GM23248 (cell line): ENCODE data around the gene ATP6V0E1. TPM values are rescaled to one million over a fixed set of nuclear protein-coding genes. Genes with fewer than 3 reads are reported as not detected.

Experiments
- DNase-seq: peaks from one replicate; pipeline ENCODE4 v3.0.0-alpha.2; 2015
- H2AFZ ChIP-seq: fragments of 200-600 bp; sonication (generic); 2 replicates; pipeline ENCODE4 v1.6.1; 2016; ENCODE audit warnings: antibody characterized with exemption
- H3F3A ChIP-seq: fragments of 200-600 bp; sonication (generic); 2 replicates; pipeline ENCODE4 v1.6.1; 2016; ENCODE audit warnings: mild to moderate bottlenecking, antibody characterized with exemption, mixed run types; ENCODE audit not compliant: insufficient read depth
- H3K27ac ChIP-seq: fragments of 200-600 bp; sonication (generic); 2 replicates; pipeline ENCODE4 v1.5.1; 2016; ENCODE audit warnings: mild to moderate bottlenecking
- H3K27me3 ChIP-seq: fragments of 200-600 bp; sonication (generic); replicated peaks from 2 replicates; pipeline ENCODE4 v1.6.1; 2016; ENCODE audit warnings: mild to moderate bottlenecking; ENCODE audit not compliant: insufficient read depth
- H3K36me3 ChIP-seq: fragments of 200-600 bp; sonication (generic); 2 replicates; pipeline ENCODE4 v1.6.1; 2016; ENCODE audit warnings: low read depth, mild to moderate bottlenecking
- H3K4me1 ChIP-seq: fragments of 200-600 bp; sonication (generic); 2 replicates; pipeline ENCODE4 v1.6.1; 2016; ENCODE audit warnings: mild to moderate bottlenecking; ENCODE audit not compliant: insufficient read depth
- H3K4me2 ChIP-seq: fragments of 200-600 bp; sonication (generic); one replicate; pipeline ENCODE4 v1.6.1; 2016; ENCODE audit warnings: mild to moderate bottlenecking; ENCODE audit not compliant: unreplicated experiment
- H3K4me3 ChIP-seq: fragments of 200-600 bp; sonication (generic); 2 replicates; pipeline ENCODE4 v1.5.1; 2016; ENCODE audit warnings: mild to moderate bottlenecking
- H3K79me2 ChIP-seq: fragments of 200-600 bp; sonication (generic); 2 replicates; pipeline ENCODE4 v1.6.1; 2016; ENCODE audit warnings: mild to moderate bottlenecking; ENCODE audit not compliant: insufficient read depth
- H3K9ac ChIP-seq: fragments of 200-600 bp; sonication (generic); 2 replicates; pipeline ENCODE4 v1.6.1; 2016; ENCODE audit warnings: mild to moderate bottlenecking
- H3K9me2 ChIP-seq: fragments of 200-600 bp; sonication (generic); 2 replicates; pipeline ENCODE4 v1.6.1; 2016; ENCODE audit warnings: mixed run types, mild to moderate bottlenecking, moderate library complexity; ENCODE audit not compliant: insufficient read depth
- H3K9me3 ChIP-seq: fragments of 200-600 bp; sonication (generic); one replicate; pipeline ENCODE4 v1.6.1; 2017; ENCODE audit warnings: low read depth
- H4K20me1 ChIP-seq: fragments of 200-600 bp; sonication (generic); 2 replicates; pipeline ENCODE4 v1.6.0; 2016; ENCODE audit not compliant: insufficient read depth
- EZH2 ChIP-seq: fragments of 200-600 bp; sonication (generic); IDR thresholded peaks from 2 replicates; pipeline ENCODE4 v1.6.1; 2018; ENCODE audit warnings: antibody characterized with exemption, mild to moderate bottlenecking; ENCODE audit not compliant: insufficient read depth, poor library complexity, severe bottlenecking
- EZH2phosphoT487 ChIP-seq: fragments of 200-600 bp; sonication (generic); IDR thresholded peaks from 2 replicates; pipeline ENCODE4 v1.6.1; 2018; ENCODE audit warnings: antibody characterized with exemption, moderate library complexity, mild to moderate bottlenecking, low read depth; ENCODE audit not compliant: insufficient read depth
- WGBS, 2 experiments: methylation state at CpG; one replicate each; pipeline ENCODE4 v1.1.6; 2015 to 2017; ENCODE audit warnings: low lambda C conversion rate in 2 of 2, low coverage in 1 of 2; ENCODE audit errors: missing lambda C conversion rate in 2 of 2; 5-methylcytosine and 5-hydroxymethylcytosine counted together
- in situ Hi-C: fragments of 300-500 bp; cut with MboI; formaldehyde crosslinking; loops from 2 replicates; pipeline ENCODE4 v1.15.0; 2020
- polyA plus RNA-seq: library from polyadenylated mRNA; unstranded; fragments of >200 nt; fragmentation: Nextera tagmentation; extraction: Ambion mirVana; gene quantifications from 2 replicates; pipeline ENCODE4 v1.2.1, GENCODE V29; 2016
- total RNA-seq: library from RNA; depleted of rRNA; stranded (reverse); fragments of >200 nt; shearing (Covaris generic); gene quantifications from 2 replicates; pipeline ENCODE4 v1.2.3, GENCODE V29; 2014

ATP6V0E1 gene
- total and polyA plus RNA-seq, 2 experiments from 2014 or later: 175 to 675 TPM

DNA sequence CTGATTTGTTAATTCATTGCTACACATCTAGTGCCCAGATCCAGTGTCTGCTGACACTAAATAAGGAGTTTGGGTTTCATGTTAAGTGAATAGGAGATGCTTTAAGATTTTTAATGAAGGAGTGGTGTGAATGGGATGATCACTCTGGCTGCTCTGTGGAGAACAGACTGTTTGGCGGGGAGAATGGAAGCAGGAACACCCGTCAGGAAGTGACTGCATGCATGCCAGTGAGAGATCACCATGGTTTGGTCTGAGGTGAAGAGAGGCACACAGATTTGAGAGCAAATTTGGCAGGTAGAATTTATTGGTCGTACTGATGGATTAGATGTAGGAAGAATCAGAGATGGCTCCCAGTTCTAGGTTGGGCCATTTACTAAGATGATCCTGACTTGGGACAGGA, 19.8 kb downstream of the ATP6V0E1 start:
- H2AFZ ChIP-seq: no peak overlapping the region
- TF ChIP-seq EZH2 (no peak), EZH2phosphoT487 (no peak)
- peaks cover 8% of the 10 kb centered on the region; the same call in 1 of the 2 replicates for H4K20me1 ChIP-seq
- no peak overlapping the region for H3K9ac ChIP-seq
- H3K4me2 ChIP-seq: no peak overlapping the region
- no peaks in the 10 kb centered on the region for H3K36me3 ChIP-seq
- no peak for DNase-seq
- no peaks in the 10 kb centered on the region for H3F3A ChIP-seq
- peaks cover 100% of the 10 kb centered on the region for H3K79me2 ChIP-seq
- no peaks in the 10 kb centered on the region for H3K4me1 ChIP-seq
- no peak overlapping the region for H3K4me3 ChIP-seq
- in situ Hi-C loops: no loop called here
- 81 to 84% methylated on average over 3 of the region's 3 CpGs for WGBS, 2 experiments
- H3K27ac ChIP-seq: no peak overlapping the region
- H3K9me2 ChIP-seq: no peaks in the 10 kb centered on the region
- H3K27me3 ChIP-seq: no peaks in the 10 kb centered on the region
- H3K9me3 ChIP-seq: no peaks in the 10 kb centered on the region

DNA sequence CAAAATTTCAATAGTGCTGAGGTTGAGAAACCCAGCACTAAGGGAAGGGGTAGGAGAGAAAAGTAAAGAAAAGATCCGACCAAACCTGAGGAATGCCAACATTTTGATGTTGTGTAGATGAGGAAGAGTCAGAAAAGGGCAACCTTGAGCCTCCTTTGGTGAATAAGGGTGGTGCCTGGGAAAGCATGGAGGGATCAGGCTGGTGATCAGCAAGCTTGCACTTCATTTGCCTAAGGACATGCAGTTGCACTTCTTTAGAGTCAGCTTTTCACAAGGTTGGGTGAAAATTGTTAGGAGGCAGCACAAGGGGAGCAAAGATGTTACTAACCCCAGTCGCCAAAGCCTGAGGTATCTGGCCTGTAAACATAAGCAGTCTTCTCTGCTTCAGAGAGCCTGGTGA, 20.4 kb downstream of the ATP6V0E1 start:
- no peaks in the 10 kb centered on the region for H3K9me3 ChIP-seq
- no peaks in the 10 kb centered on the region for H3K36me3 ChIP-seq
- TF ChIP-seq EZH2 (no peak), EZH2phosphoT487 (no peak)
- H3K4me1 ChIP-seq: no peaks in the 10 kb centered on the region
- H3K9ac ChIP-seq: no peak overlapping the region
- no peak overlapping the region for H3K4me3 ChIP-seq
- DNase-seq: no peak
- in situ Hi-C loops: no loop called here
- H3F3A ChIP-seq: no peaks in the 10 kb centered on the region
- no peak overlapping the region for H2AFZ ChIP-seq
- H4K20me1 ChIP-seq: peaks cover 8% of the 10 kb centered on the region; the same call in 1 of the 2 replicates
- no peaks in the 10 kb centered on the region for H3K9me2 ChIP-seq
- no peaks in the 10 kb centered on the region for H3K27me3 ChIP-seq
- H3K4me2 ChIP-seq: no peak overlapping the region
- 43 to 46% methylated on average over 2 of the region's 2 CpGs for WGBS, 2 experiments
- no peak overlapping the region for H3K27ac ChIP-seq
- H3K79me2 ChIP-seq: peaks cover 100% of the 10 kb centered on the region

DNA sequence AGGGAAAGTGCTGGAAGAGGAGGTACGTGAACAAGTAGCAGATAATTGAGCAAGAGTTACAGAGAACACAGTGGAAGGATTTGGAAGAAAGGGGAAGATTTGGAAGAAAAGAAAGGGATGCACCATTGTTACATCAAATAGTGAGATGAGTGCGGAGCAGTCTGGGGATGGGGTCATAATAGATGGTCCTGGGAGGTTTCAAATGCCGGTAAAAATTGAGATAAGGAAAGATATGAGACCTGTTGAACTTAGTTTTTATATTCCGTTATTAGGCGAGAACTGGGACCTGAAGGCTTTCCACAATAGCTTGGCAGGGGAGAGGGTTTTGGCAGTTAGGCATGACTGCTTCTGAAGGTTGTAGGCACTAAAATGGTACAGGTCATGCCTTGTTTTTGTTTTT, 20.9 kb downstream of the ATP6V0E1 start:
- no peak overlapping the region for H2AFZ ChIP-seq
- in situ Hi-C loops: no loop called here
- TF ChIP-seq EZH2 (no peak), EZH2phosphoT487 (no peak)
- DNase-seq: no peak
- H3K4me1 ChIP-seq: no peaks in the 10 kb centered on the region
- no peaks in the 10 kb centered on the region for H3K36me3 ChIP-seq
- WGBS, 2 experiments: 94 to 96% methylated on average over 5 of the region's 5 CpGs
- H3K9me2 ChIP-seq: no peaks in the 10 kb centered on the region
- H4K20me1 ChIP-seq: peaks cover 8% of the 10 kb centered on the region; the same call in 1 of the 2 replicates
- H3K4me3 ChIP-seq: no peak overlapping the region
- H3K27ac ChIP-seq: no peak overlapping the region
- no peak overlapping the region for H3K9ac ChIP-seq
- H3K27me3 ChIP-seq: no peaks in the 10 kb centered on the region
- no peak overlapping the region for H3K4me2 ChIP-seq
- H3K9me3 ChIP-seq: no peaks in the 10 kb centered on the region
- H3K79me2 ChIP-seq: peaks cover 100% of the 10 kb centered on the region
- H3F3A ChIP-seq: no peaks in the 10 kb centered on the region

DNA sequence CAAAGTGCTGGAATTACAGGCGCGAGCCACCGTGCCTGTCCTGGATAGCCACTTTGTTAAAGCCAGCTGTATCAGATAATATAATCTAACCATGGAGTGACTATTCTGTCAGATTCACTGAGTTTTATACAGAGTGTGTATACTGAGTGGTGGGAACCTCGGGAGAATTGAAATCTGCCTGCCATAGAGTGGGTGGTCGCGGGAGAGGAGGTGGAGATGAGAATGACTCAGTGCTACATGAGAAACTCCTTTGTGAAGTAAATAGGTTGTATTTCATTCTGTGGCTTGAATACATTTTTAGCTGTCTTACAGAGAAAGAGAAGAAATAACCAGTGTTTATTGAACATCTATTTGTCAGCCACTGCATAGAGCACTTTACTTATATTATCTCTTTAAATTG, 26.4 kb downstream of the ATP6V0E1 start:
- peak; percentile 58 for DNase-seq
- no peaks in the 10 kb centered on the region for H3K9me2 ChIP-seq
- peaks cover 4% of the 10 kb centered on the region; the same call in 1 of the 2 replicates for H3K4me1 ChIP-seq
- H3K4me3 ChIP-seq: no peak overlapping the region
- no peak overlapping the region for H3K4me2 ChIP-seq
- peaks cover 8% of the 10 kb centered on the region for H4K20me1 ChIP-seq
- no peak overlapping the region for H3K9ac ChIP-seq
- no peak overlapping the region for H2AFZ ChIP-seq
- no peaks in the 10 kb centered on the region for H3K27me3 ChIP-seq
- in situ Hi-C loops: no loop called here
- H3K79me2 ChIP-seq: peaks cover 100% of the 10 kb centered on the region
- TF ChIP-seq EZH2 (no peak), EZH2phosphoT487 (no peak)
- H3F3A ChIP-seq: peaks cover 4% of the 10 kb centered on the region; the same call in 1 of the 2 replicates
- no peak overlapping the region for H3K27ac ChIP-seq
- H3K36me3 ChIP-seq: no peaks in the 10 kb centered on the region
- no peaks in the 10 kb centered on the region for H3K9me3 ChIP-seq
- WGBS, 2 experiments: 71 to 76% methylated on average over 6 of the region's 6 CpGs
